GM23338 (cell line): ENCODE results near the gene TCF20. TPM values are rescaled to one million over a fixed set of nuclear protein-coding genes. Genes with fewer than 3 reads are reported as not detected.

Source experiments
- ATAC-seq: fragments of 200-7000 bp; cut with Tn5 transposase; 3 replicates; pipeline ENCODE4 v1.9.1; 2020
- DNase-seq: peaks from one replicate; pipeline ENCODE4 v3.0.0-alpha.2; 2015; ENCODE audit warnings: low spot score
- H2AFZ ChIP-seq: fragments of 200-600 bp; sonication (generic); 2 replicates; pipeline ENCODE4 v1.8.0; 2016; ENCODE audit warnings: antibody characterized with exemption, mild to moderate bottlenecking, moderate library complexity
- H3F3A ChIP-seq: fragments of 200-600 bp; sonication (generic); replicated peaks from 2 replicates; pipeline ENCODE4 v1.8.0; 2017; ENCODE audit warnings: antibody characterized with exemption, mixed run types, low read depth
- H3K27ac ChIP-seq: fragments of 200-600 bp; sonication (generic); 2 replicates; pipeline ENCODE4 v1.6.1; 2016; ENCODE audit warnings: low read depth
- H3K27me3 ChIP-seq: fragments of 200-600 bp; sonication (generic); 2 replicates; pipeline ENCODE4 v1.8.0; 2016; ENCODE audit warnings: mild to moderate bottlenecking, mixed run types, moderate library complexity; ENCODE audit not compliant: insufficient read depth
- H3K36me3 ChIP-seq: fragments of 200-600 bp; sonication (generic); 2 replicates; pipeline ENCODE4 v1.8.0; 2016; ENCODE audit warnings: mild to moderate bottlenecking; ENCODE audit not compliant: insufficient read depth
- H3K4me1 ChIP-seq: fragments of 200-600 bp; sonication (generic); 2 replicates; pipeline ENCODE4 v1.8.0; 2016; ENCODE audit warnings: mild to moderate bottlenecking, moderate library complexity; ENCODE audit not compliant: insufficient read depth
- H3K4me2 ChIP-seq: fragments of 200-600 bp; sonication (generic); 2 replicates; pipeline ENCODE4 v1.7.1; 2017; ENCODE audit warnings: mixed run types
- H3K4me3 ChIP-seq: fragments of 200-600 bp; sonication (generic); 2 replicates; pipeline ENCODE4 v1.6.1; 2016; ENCODE audit warnings: mixed run types
- H3K79me2 ChIP-seq: fragments of 200-600 bp; sonication (generic); replicated peaks from 2 replicates; pipeline ENCODE4 v1.8.0; 2017; ENCODE audit warnings: mild to moderate bottlenecking; ENCODE audit not compliant: insufficient read depth
- H3K9me2 ChIP-seq: fragments of 200-600 bp; sonication (generic); 2 replicates; pipeline ENCODE4 v1.8.0; 2017; ENCODE audit not compliant: insufficient read depth
- H4K20me1 ChIP-seq: fragments of 200-600 bp; sonication (generic); replicated peaks from 2 replicates; pipeline ENCODE4 v1.8.0; 2017; ENCODE audit warnings: mild to moderate bottlenecking; ENCODE audit not compliant: insufficient read depth
- H3K27ac Mint-ChIP-seq: 2 replicates; pipeline ENCODE4 v1.8.0; 2020; ENCODE audit warnings: inconsistent platforms, mild to moderate bottlenecking, moderate library complexity, mixed read lengths
- H3K27me3 Mint-ChIP-seq: 3 replicates; pipeline ENCODE4 v1.8.0; 2022; ENCODE audit warnings: low read depth, mild to moderate bottlenecking, moderate library complexity, mixed read lengths, inconsistent platforms; ENCODE audit not compliant: insufficient read depth, poor library complexity
- H3K36me3 Mint-ChIP-seq: 3 replicates; pipeline ENCODE4 v1.8.0; 2021; ENCODE audit warnings: low read depth, mild to moderate bottlenecking, inconsistent platforms, moderate library complexity, mixed read lengths
- H3K4me1 Mint-ChIP-seq: 3 replicates; pipeline ENCODE4 v1.8.0; 2020; ENCODE audit warnings: mild to moderate bottlenecking, inconsistent platforms, mixed read lengths
- H3K4me3 Mint-ChIP-seq: 3 replicates; pipeline ENCODE4 v1.8.0; 2021; ENCODE audit warnings: moderate library complexity, mild to moderate bottlenecking, inconsistent platforms, mixed read lengths
- H3K9me3 Mint-ChIP-seq: 3 replicates; pipeline ENCODE4 v1.8.0; 2020; ENCODE audit warnings: moderate library complexity, mild to moderate bottlenecking, inconsistent platforms, mixed read lengths
- CREB1 ChIP-seq: fragments of 250-450 bp; sonication (Bioruptor Pico); IDR thresholded peaks from 2 replicates; pipeline ENCODE4 v1.5.0; 2020; ENCODE audit warnings: low read depth, mild to moderate bottlenecking, moderate library complexity
- CTCF ChIP-seq, 2 experiments: fragments of 200-600 bp in 1 of 2; sonication (generic) in 1 of 2; conservative IDR thresholded peaks; 2 replicates each; pipeline versions ENCODE4 v1.5.1 to v1.6.1; 2016 to 2017; ENCODE audit warnings: antibody characterized with exemption in 2 of 2, low read depth in 2 of 2, mild to moderate bottlenecking in 2 of 2, moderate library complexity in 1 of 2
- ETS1 ChIP-seq: IDR thresholded peaks from 2 replicates; pipeline ENCODE4 v1.6.1; 2016; ENCODE audit warnings: antibody characterized with exemption
- EZH2 ChIP-seq: fragments of 200-600 bp; sonication (generic); IDR thresholded peaks from one replicate; pipeline ENCODE4 v1.8.0; 2017; ENCODE audit warnings: antibody characterized with exemption, mild to moderate bottlenecking, low read depth; ENCODE audit not compliant: unreplicated experiment
- EZH2phosphoT487 ChIP-seq: fragments of 200-600 bp; sonication (generic); IDR thresholded peaks from one replicate; pipeline ENCODE4 v1.8.1; 2018; ENCODE audit warnings: antibody characterized with exemption; ENCODE audit not compliant: unreplicated experiment
- JUNB ChIP-seq: IDR thresholded peaks from one replicate; pipeline ENCODE4 v1.6.1; 2016; ENCODE audit warnings: antibody characterized with exemption; ENCODE audit not compliant: unreplicated experiment
- REST ChIP-seq: IDR thresholded peaks from one replicate; pipeline ENCODE4 v1.6.1; 2018; ENCODE audit warnings: antibody characterized with exemption; ENCODE audit not compliant: unreplicated experiment
- STAT1 ChIP-seq: IDR thresholded peaks from one replicate; pipeline ENCODE4 v1.6.1; 2016; ENCODE audit warnings: antibody characterized with exemption; ENCODE audit not compliant: unreplicated experiment
- ZNF331 ChIP-seq: fragments of 250-450 bp; sonication (Bioruptor Pico); IDR thresholded peaks from 2 replicates; pipeline ENCODE4 v1.5.0; 2020; ENCODE audit warnings: low read depth, mild to moderate bottlenecking, moderate library complexity
- polyA plus RNA-seq: library from polyadenylated mRNA; unstranded; fragments of >200 nt; fragmentation: Nextera tagmentation; extraction: Ambion mirVana; gene quantifications from 2 replicates; pipeline ENCODE4 v1.2.1, GENCODE V29; 2016
- total RNA-seq: library from RNA; depleted of rRNA; stranded (reverse); fragments of >200 nt; shearing (Covaris generic); gene quantifications from 2 replicates; pipeline ENCODE4 v1.2.3, GENCODE V29; 2014

Gene TCF20
- total and polyA plus RNA-seq, 2 experiments from 2014 or later: 6.4 to 68.7 TPM

- Histone ChIP-seq H3K27me3 (no peaks in the 10 kb centered on the region), H2AFZ (no peak overlapping the region), H3K4me2 (no peak overlapping the region), H3K4me1 (no peaks in the 10 kb centered on the region), H3K36me3 (no peaks in the 10 kb centered on the region), H3F3A (no peaks in the 10 kb centered on the region), H3K79me2 (no peaks in the 10 kb centered on the region), H3K9me2 (no peaks in the 10 kb centered on the region), H4K20me1 (peaks cover 3% of the 10 kb centered on the region; the same call in 1 of the 2 replicates), H3K27ac (no peak overlapping the region), H3K4me3 (no peak overlapping the region)
- Mint-ChIP-seq H3K4me3 (no peak overlapping the region), H3K4me1 (peaks cover 54% of the 10 kb centered on the region), H3K36me3 (peaks cover 3% of the 10 kb centered on the region; the same call in 1 of the 3 replicates), H3K27ac (no peak overlapping the region), H3K9me3 (no peaks in the 10 kb centered on the region; the same call in 1 of the 3 replicates), H3K27me3 (peaks cover 11% of the 10 kb centered on the region)
- TF ChIP-seq CTCF (conservative IDR thresholded peaks at IDR 0.05; ENCODE audit: low read depth in 2 of 2): no peak
- no peak for TF ChIP-seq EZH2
- no peak for TF ChIP-seq EZH2phosphoT487
- TF ChIP-seq ZNF331 (CRISPR knock-in tag): no peak
- TF ChIP-seq STAT1: no peak
- TF ChIP-seq CREB1 (CRISPR knock-in tag): no peak
- DNase-seq (no peak), ATAC-seq (no peak)
These were observed 48.5 kb upstream of the TCF20 start for GRCh38 chr22:42318967-42319366.

- H2AFZ ChIP-seq: no peak overlapping the region
- no peak overlapping the region for H3K4me3 Mint-ChIP-seq
- H3K27me3 Mint-ChIP-seq: peaks cover 18% of the 10 kb centered on the region
- no peaks in the 10 kb centered on the region; the same call in 2 of the 3 replicates for H3K9me3 Mint-ChIP-seq
- no peak overlapping the region for H3K4me3 ChIP-seq
- ATAC-seq: peak; percentile 49
- peaks cover 65% of the 10 kb centered on the region for H3K4me1 Mint-ChIP-seq
- H3K79me2 ChIP-seq: no peaks in the 10 kb centered on the region
- H3K36me3 Mint-ChIP-seq: no peaks in the 10 kb centered on the region; the same call in 2 of the 3 replicates
- no peaks in the 10 kb centered on the region for H3F3A ChIP-seq
- H3K9me2 ChIP-seq: no peaks in the 10 kb centered on the region
- H3K27me3 ChIP-seq: no peaks in the 10 kb centered on the region
- no peaks in the 10 kb centered on the region for H3K36me3 ChIP-seq
- H3K27ac ChIP-seq: no peak overlapping the region
- peak; percentile 70 for DNase-seq
- no peak overlapping the region for H3K4me2 ChIP-seq
- peaks cover 3% of the 10 kb centered on the region; the same call in 1 of the 2 replicates for H4K20me1 ChIP-seq
- H3K27ac Mint-ChIP-seq: no peak overlapping the region
- TF ChIP-seq REST (no peak), EZH2 (no peak), JUNB (no peak), CTCF (conservative IDR thresholded peaks at IDR 0.05; ENCODE audit: low read depth in 2 of 2) (no peak), ZNF331 (CRISPR knock-in tag) (no peak), EZH2phosphoT487 (no peak), ETS1 (no peak)
- H3K4me1 ChIP-seq: no peaks in the 10 kb centered on the region
These were observed 47.5 kb upstream of the TCF20 start for GRCh38 chr22:42317691-42318547.
